Upper lobe of left lung (tissue), 6 donors: ENCODE measurements around the gene CLDN12. TPM values are rescaled to one million over a fixed set of nuclear protein-coding genes. Genes with fewer than 3 reads are reported as not detected.

Experiments used
- ATAC-seq, 2 donors: fragments of 200-7000 bp; cut with Tn5 transposase; one replicate each; pipeline ENCODE4 v1.9.1; 2022; ENCODE audit warnings: mild to moderate bottlenecking in 2 of 2, moderate library complexity in 2 of 2; ENCODE audit not compliant: low FRiP score in 2 of 2
- DNase-seq, 2 donors: peaks; one replicate each; pipeline ENCODE4 v3.0.0-alpha.2; 2019 to 2020
- H3K27ac ChIP-seq, 4 donors: fragments of 200-600 bp; sonication (generic); one replicate each; pipeline ENCODE4 v1.5.1; 2016 to 2019
- H3K27me3 ChIP-seq, 4 donors: fragments of 200-600 bp; sonication (generic); one replicate each; pipeline ENCODE4 v1.5.1; 2017 to 2019
- H3K36me3 ChIP-seq, 4 donors: fragments of 200-600 bp; sonication (generic); one replicate each; pipeline ENCODE4 v1.5.1; 2016 to 2019
- H3K4me1 ChIP-seq, 4 donors: fragments of 200-600 bp; sonication (generic); one replicate each; pipeline ENCODE4 v1.5.1; 2018 to 2019
- H3K4me3 ChIP-seq, 4 donors: fragments of 200-600 bp; sonication (generic); one replicate each; pipeline ENCODE4 v1.5.1; 2017 to 2019; ENCODE audit warnings: mild to moderate bottlenecking in 2 of 4, moderate library complexity in 1 of 4
- H3K9me3 ChIP-seq, 4 donors: fragments of 200-600 bp; sonication (generic); one replicate each; pipeline ENCODE4 v1.5.1; 2018 to 2019
- CTCF ChIP-seq, 6 experiments: fragments of 450-650 bp in 4 of 6; fragments of 200-600 bp in 2 of 6; sonication (generic) in 2 of 6; IDR thresholded peaks; one replicate each; pipeline ENCODE4 v1.5.1; 2016 to 2019; ENCODE audit warnings: antibody characterized with exemption in 6 of 6
- EP300 ChIP-seq, 4 donors: sonication (generic); formaldehyde crosslinking; IDR thresholded peaks; one replicate each; pipeline ENCODE4 v1.5.1; 2017; ENCODE audit warnings: antibody characterized with exemption in 4 of 4, control low read depth in 2 of 4
- POLR2A ChIP-seq, 4 donors: fragments of 450-650 bp; IDR thresholded peaks; one replicate each; pipeline ENCODE4 v1.5.1; 2016 to 2017; ENCODE audit warnings: antibody characterized with exemption in 4 of 4, mild to moderate bottlenecking in 2 of 4
- POLR2AphosphoS5 ChIP-seq, 2 donors: sonication (generic); formaldehyde crosslinking; IDR thresholded peaks; one replicate each; pipeline ENCODE4 v1.5.1; 2017; ENCODE audit warnings: antibody characterized with exemption in 2 of 2
- WGBS, 2 donors: methylation state at CpG; one replicate each; pipeline ENCODE4 v1.1.5; 2017 to 2018; 5-methylcytosine and 5-hydroxymethylcytosine counted together
- total RNA-seq, 6 donors: library from RNA; depleted of rRNA in 4 of 6; stranded (reverse); fragments of >200 nt in 4 of 6; gene quantifications; one replicate each; pipeline versions ENCODE4 v1.1.0 to v1.2.1, GENCODE V29; 2016 to 2021
- donor health status: DM: no; HTN: no; CAD: no; lungs with moderate emphysema.
- donor health status: DM: no; HTN: yes; CAD: no; lungs with severe emphysema.

The CLDN12 gene
- total RNA-seq, 6 donors from 2014 or later = 8.0 to 51.7 (median 28.1) TPM

DNA sequence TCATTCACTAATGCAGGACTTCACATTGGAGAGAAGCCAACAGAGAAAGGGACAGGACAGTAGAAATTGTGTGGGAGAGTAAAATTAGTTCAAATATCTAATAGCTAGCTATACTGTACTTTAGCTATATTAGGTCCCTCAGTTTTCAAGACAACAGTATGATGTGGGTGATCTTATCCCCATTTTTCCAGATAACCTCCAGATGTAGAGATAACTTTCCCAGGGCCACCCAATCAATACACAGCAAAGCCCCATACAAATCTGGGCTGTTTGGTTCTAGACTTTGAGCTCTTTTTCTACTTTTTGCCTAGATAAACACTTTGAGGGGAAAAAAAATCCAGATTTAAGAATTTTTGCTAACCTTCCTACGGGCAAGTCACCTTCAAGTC is 482 bp upstream of the CLDN12 start:
- no peak for DNase-seq
- Histone ChIP-seq H3K27me3 (no peaks in the 10 kb centered on the region), H3K4me3 (peak overlapping the region; percentile 53 to 87 (median 69)), H3K36me3 (peaks cover 0 to 15% (median 0%) of the 10 kb centered on the region in 4 donors), H3K9me3 (peaks cover 0 to 4% (median 0%) of the 10 kb centered on the region in 4 donors), H3K4me1 (peaks cover 13 to 17% (median 14%) of the 10 kb centered on the region in 4 donors), H3K27ac (peak overlapping the region in 3 of 4 donors; percentile 87 to 89 (median 87))
- no peak for TF ChIP-seq EP300 (IDR thresholded peaks at IDR 0.05)
- no peak for TF ChIP-seq CTCF (IDR thresholded peaks at IDR 0.05)
- TF ChIP-seq POLR2A (IDR thresholded peaks at IDR 0.05) = no peak
- TF ChIP-seq POLR2AphosphoS5 (IDR thresholded peaks at IDR 0.05) = no peak
- no peak for ATAC-seq
- 32 to 38% methylated on average over 1 of the region's 1 CpG for WGBS, 2 donors

DNA sequence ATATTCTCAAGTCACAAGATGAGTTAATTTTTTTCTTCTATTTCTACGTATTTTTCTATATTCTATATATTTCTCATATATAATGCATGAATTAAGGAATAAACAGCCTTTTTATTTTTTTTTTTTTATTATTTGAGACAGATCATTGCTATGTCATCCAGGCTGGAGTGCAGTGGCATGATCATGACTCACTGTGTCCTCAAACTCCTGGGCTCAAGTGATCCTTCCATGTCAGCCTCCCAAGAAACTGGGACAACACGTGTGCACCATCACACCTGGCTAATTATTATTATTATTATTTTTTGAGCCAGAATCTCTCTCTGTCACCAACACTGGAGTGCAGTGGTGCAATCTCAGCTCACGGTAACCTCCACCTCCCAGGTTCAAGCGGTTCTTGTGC is 1.5 kb downstream of the CLDN12 start:
- H3K27me3 ChIP-seq = no peaks in the 10 kb centered on the region
- peaks cover 1 to 26% (median 6%) of the 10 kb centered on the region in 4 donors for H3K36me3 ChIP-seq
- DNase-seq = peak in 1 of 2 donors; percentile 58
- no peak overlapping the region for H3K27ac ChIP-seq
- no peak for ATAC-seq
- no peaks in the 10 kb centered on the region for H3K9me3 ChIP-seq
- WGBS, 2 donors = 82 to 87% methylated on average over 4 of the region's 4 CpGs
- H3K4me1 ChIP-seq = peaks cover 13 to 17% (median 14%) of the 10 kb centered on the region in 4 donors
- peak overlapping the region in 1 of 4 donors; percentile 72 for H3K4me3 ChIP-seq
- TF ChIP-seq EP300 (IDR thresholded peaks at IDR 0.05) (peak in 1 of 4 donors; percentile 61), POLR2A (IDR thresholded peaks at IDR 0.05) (no peak), CTCF (IDR thresholded peaks at IDR 0.05) (no peak), POLR2AphosphoS5 (IDR thresholded peaks at IDR 0.05) (no peak)

- H3K4me3 ChIP-seq = no peak overlapping the region
These were observed 4.2 kb downstream of the CLDN12 start for GRCh38 chr7:90407484-90407821.

DNA sequence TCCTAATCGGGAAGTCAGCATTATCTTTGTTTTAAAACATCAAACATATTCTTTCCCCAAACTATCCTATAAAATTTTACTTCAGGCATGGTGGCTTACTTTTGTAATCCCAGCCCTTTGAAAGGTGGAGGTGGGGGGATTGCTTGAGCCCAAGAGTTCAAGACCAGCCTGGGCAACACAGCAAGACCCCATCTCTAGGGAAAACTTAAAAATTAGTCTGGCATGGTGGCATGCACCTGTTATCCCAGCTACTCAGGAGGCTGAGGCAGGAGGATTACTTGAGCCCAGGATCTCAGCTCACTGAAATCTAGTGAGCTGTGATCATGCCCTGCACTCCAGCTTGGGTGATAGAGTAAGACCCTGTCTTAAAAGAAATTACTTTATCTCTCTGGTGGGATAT is 4.9 kb downstream of the CLDN12 start:
- no peak overlapping the region for H3K27ac ChIP-seq
- ATAC-seq = no peak
- H3K36me3 ChIP-seq = peaks cover 3 to 39% (median 13%) of the 10 kb centered on the region in 4 donors

More at GRCh38 chr7:90407484-90407821, 4.2 kb downstream of the CLDN12 start:
- H3K36me3 ChIP-seq = peaks cover 2 to 32% (median 9%) of the 10 kb centered on the region in 4 donors
- no peak for ATAC-seq
- TF ChIP-seq EP300 (IDR thresholded peaks at IDR 0.05) (no peak), CTCF (IDR thresholded peaks at IDR 0.05) (no peak), POLR2AphosphoS5 (IDR thresholded peaks at IDR 0.05) (no peak), POLR2A (IDR thresholded peaks at IDR 0.05) (no peak)
- peaks cover 13 to 23% (median 19%) of the 10 kb centered on the region in 4 donors for H3K4me1 ChIP-seq
- 63 to 68% methylated on average over 1 of the region's 1 CpG for WGBS, 2 donors
- H3K27ac ChIP-seq = no peak overlapping the region
- no peak for DNase-seq
- H3K9me3 ChIP-seq = no peaks in the 10 kb centered on the region
- H3K27me3 ChIP-seq = no peaks in the 10 kb centered on the region

GRCh38 chr7:90409667-90410066 is 6.4 kb downstream of the CLDN12 start:
- Histone ChIP-seq H3K36me3 (peaks cover 4 to 53% (median 17%) of the 10 kb centered on the region in 4 donors), H3K4me1 (peaks cover 4 to 15% (median 10%) of the 10 kb centered on the region in 4 donors), H3K4me3 (no peak overlapping the region), H3K27ac (no peak overlapping the region), H3K27me3 (no peaks in the 10 kb centered on the region), H3K9me3 (no peaks in the 10 kb centered on the region)
- WGBS, 2 donors = 81 to 82% methylated on average over 3 of the region's 3 CpGs
- ATAC-seq (no peak), DNase-seq (no peak)
- TF ChIP-seq CTCF (IDR thresholded peaks at IDR 0.05) (no peak), POLR2A (IDR thresholded peaks at IDR 0.05) (no peak), EP300 (IDR thresholded peaks at IDR 0.05) (no peak), POLR2AphosphoS5 (IDR thresholded peaks at IDR 0.05) (no peak)

More for the DNA sequence above, 4.9 kb downstream of the CLDN12 start:
- Histone ChIP-seq H3K4me3 (no peak overlapping the region), H3K27me3 (no peaks in the 10 kb centered on the region), H3K4me1 (peaks cover 9 to 23% (median 16%) of the 10 kb centered on the region in 4 donors), H3K9me3 (no peaks in the 10 kb centered on the region)
- DNase-seq = no peak
- 96 to 97% methylated on average over 1 of the region's 1 CpG for WGBS, 2 donors
- no peak for TF ChIP-seq POLR2AphosphoS5 (IDR thresholded peaks at IDR 0.05)
